Neural progenitor cell (in vitro differentiated cells): ENCODE results near the gene MRGPRF.

Experiments
- EZH2 ChIP-seq: fragments of 200-600 bp; sonication (generic); IDR thresholded peaks from 2 replicates; pipeline ENCODE4 v1.6.1; 2017; ENCODE audit warnings: antibody characterized with exemption, mild to moderate bottlenecking, moderate library complexity
- TF ChIP-seq, protein P1 (sequence below): fragments of 200-600 bp; sonication (generic); IDR thresholded peaks from 2 replicates; pipeline ENCODE4 v1.5.1; 2017; ENCODE audit warnings: antibody characterized with exemption, mild to moderate bottlenecking

DNA sequence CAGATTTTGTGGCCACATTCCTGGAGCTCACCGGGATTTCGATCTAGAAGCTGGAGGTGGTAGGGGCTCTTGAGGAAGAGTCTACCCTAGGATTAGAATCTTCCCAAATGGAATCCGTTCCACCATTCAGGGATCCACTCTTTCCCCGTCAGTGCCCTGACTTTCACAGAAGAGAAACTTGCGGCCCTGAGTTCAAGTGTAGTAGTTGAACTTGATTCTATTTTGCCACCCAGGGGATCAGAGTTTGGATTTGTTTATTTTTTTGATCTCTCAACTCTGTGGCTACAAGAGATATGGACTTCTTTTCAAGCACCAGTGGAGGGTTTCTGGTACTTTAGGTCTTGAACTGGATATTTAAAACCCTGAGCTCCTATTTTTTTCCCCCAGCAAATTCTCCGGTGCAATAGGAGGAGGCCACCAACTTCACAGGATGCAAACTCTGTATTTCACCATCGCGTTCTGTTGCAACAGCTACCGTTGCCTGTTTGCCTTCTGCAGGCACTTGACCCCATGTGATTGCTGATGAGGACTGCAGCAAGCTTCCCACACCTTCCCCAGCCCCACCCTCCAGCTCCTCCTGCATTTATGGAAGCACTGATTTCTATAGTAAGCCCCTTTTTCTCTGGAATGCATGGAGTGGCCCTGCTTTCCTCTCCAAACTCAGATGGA lies 14.8 kb upstream of the MRGPRF start:
- TF ChIP-seq, protein P1, sequence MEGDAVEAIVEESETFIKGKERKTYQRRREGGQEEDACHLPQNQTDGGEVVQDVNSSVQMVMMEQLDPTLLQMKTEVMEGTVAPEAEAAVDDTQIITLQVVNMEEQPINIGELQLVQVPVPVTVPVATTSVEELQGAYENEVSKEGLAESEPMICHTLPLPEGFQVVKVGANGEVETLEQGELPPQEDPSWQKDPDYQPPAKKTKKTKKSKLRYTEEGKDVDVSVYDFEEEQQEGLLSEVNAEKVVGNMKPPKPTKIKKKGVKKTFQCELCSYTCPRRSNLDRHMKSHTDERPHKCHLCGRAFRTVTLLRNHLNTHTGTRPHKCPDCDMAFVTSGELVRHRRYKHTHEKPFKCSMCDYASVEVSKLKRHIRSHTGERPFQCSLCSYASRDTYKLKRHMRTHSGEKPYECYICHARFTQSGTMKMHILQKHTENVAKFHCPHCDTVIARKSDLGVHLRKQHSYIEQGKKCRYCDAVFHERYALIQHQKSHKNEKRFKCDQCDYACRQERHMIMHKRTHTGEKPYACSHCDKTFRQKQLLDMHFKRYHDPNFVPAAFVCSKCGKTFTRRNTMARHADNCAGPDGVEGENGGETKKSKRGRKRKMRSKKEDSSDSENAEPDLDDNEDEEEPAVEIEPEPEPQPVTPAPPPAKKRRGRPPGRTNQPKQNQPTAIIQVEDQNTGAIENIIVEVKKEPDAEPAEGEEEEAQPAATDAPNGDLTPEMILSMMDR = no peak
- no peak for TF ChIP-seq EZH2
